ENCODE results near the gene MRPL9.

Gene MRPL9

GRCh38 chr1:151802372-151802771 lies 39.1 kb upstream of the MRPL9 start:
- H3K4me3 ChIP-seq (ENCODE audit: low read depth, low read length) = no peak overlapping the region
- H3K27me3 ChIP-seq (ENCODE audit: control insufficient read depth, insufficient read depth, low read length) = 0 out of 2 replicates have a peak, but pooled peaks cover 3% of the 10 kb centered on the region
- H3K4me1 ChIP-seq (ENCODE audit: control insufficient read depth, insufficient read depth, low read length) = no peaks in the 10 kb centered on the region
- H3K9me3 ChIP-seq (ENCODE audit: control insufficient read depth, insufficient read depth, low read length) = no peaks in the 10 kb centered on the region
- no peaks in the 10 kb centered on the region for H3K36me3 ChIP-seq (ENCODE audit: control insufficient read depth, insufficient read depth, low read length)
- no peak overlapping the region for H3K27ac ChIP-seq (ENCODE audit: low read depth, low read length)
- H3K9ac ChIP-seq (ENCODE audit: low read depth, low read length) = no peak overlapping the region

GRCh38 chr1:151801846-151802245 lies 38.5 kb upstream of the MRPL9 start:
- no peak overlapping the region for H3K27ac ChIP-seq (ENCODE audit: low read depth, low read length)

GRCh38 chr1:151801310-151801820 lies 38.1 kb upstream of the MRPL9 start:
- Histone ChIP-seq H3K36me3 (ENCODE audit: control insufficient read depth, insufficient read depth, low read length) (no peaks in the 10 kb centered on the region), H3K9ac (ENCODE audit: low read depth, low read length) (no peak overlapping the region), H3K4me1 (ENCODE audit: control insufficient read depth, insufficient read depth, low read length) (no peaks in the 10 kb centered on the region), H3K9me3 (ENCODE audit: control insufficient read depth, insufficient read depth, low read length) (no peaks in the 10 kb centered on the region), H3K27ac (ENCODE audit: low read depth, low read length) (no peak overlapping the region), H3K4me3 (ENCODE audit: low read depth, low read length) (no peak overlapping the region), H3K27me3 (ENCODE audit: control insufficient read depth, insufficient read depth, low read length) (0 out of 2 replicates have a peak, but pooled peaks cover 3% of the 10 kb centered on the region)

More at GRCh38 chr1:151801846-151802245, 38.5 kb upstream of the MRPL9 start:
- no peak overlapping the region for H3K9ac ChIP-seq (ENCODE audit: low read depth, low read length)
- H3K36me3 ChIP-seq (ENCODE audit: control insufficient read depth, insufficient read depth, low read length) = no peaks in the 10 kb centered on the region
- H3K4me1 ChIP-seq (ENCODE audit: control insufficient read depth, insufficient read depth, low read length) = no peaks in the 10 kb centered on the region
- no peak overlapping the region for H3K4me3 ChIP-seq (ENCODE audit: low read depth, low read length)
- H3K27me3 ChIP-seq (ENCODE audit: control insufficient read depth, insufficient read depth, low read length) = 0 out of 2 replicates have a peak, but pooled peaks cover 3% of the 10 kb centered on the region
- H3K9me3 ChIP-seq (ENCODE audit: control insufficient read depth, insufficient read depth, low read length) = no peaks in the 10 kb centered on the region

GRCh38 chr1:151800830-151801229 lies 37.5 kb upstream of the MRPL9 start:
- Histone ChIP-seq H3K4me3 (ENCODE audit: low read depth, low read length) (no peak overlapping the region), H3K9me3 (ENCODE audit: control insufficient read depth, insufficient read depth, low read length) (no peaks in the 10 kb centered on the region), H3K27me3 (ENCODE audit: control insufficient read depth, insufficient read depth, low read length) (0 out of 2 replicates have a peak, but pooled peaks cover 3% of the 10 kb centered on the region), H3K4me1 (ENCODE audit: control insufficient read depth, insufficient read depth, low read length) (no peaks in the 10 kb centered on the region), H3K27ac (ENCODE audit: low read depth, low read length) (no peak overlapping the region), H3K9ac (ENCODE audit: low read depth, low read length) (no peak overlapping the region), H3K36me3 (ENCODE audit: control insufficient read depth, insufficient read depth, low read length) (no peaks in the 10 kb centered on the region)

GRCh38 chr1:151799179-151800022 lies 36.1 kb upstream of the MRPL9 start:
- Histone ChIP-seq H3K9me3 (ENCODE audit: control insufficient read depth, insufficient read depth, low read length) (no peaks in the 10 kb centered on the region), H3K9ac (ENCODE audit: low read depth, low read length) (no peak overlapping the region), H3K27ac (ENCODE audit: low read depth, low read length) (no peak overlapping the region), H3K4me3 (ENCODE audit: low read depth, low read length) (no peak overlapping the region), H3K27me3 (ENCODE audit: control insufficient read depth, insufficient read depth, low read length) (0 out of 2 replicates have a peak, but pooled peaks cover 3% of the 10 kb centered on the region), H3K4me1 (ENCODE audit: control insufficient read depth, insufficient read depth, low read length) (no peaks in the 10 kb centered on the region), H3K36me3 (ENCODE audit: control insufficient read depth, insufficient read depth, low read length) (no peaks in the 10 kb centered on the region)

- Histone ChIP-seq H3K27ac (ENCODE audit: low read depth, low read length) (no peak overlapping the region), H3K4me3 (ENCODE audit: low read depth, low read length) (no peak overlapping the region), H3K36me3 (ENCODE audit: control insufficient read depth, insufficient read depth, low read length) (no peaks in the 10 kb centered on the region), H3K9me3 (ENCODE audit: control insufficient read depth, insufficient read depth, low read length) (no peaks in the 10 kb centered on the region), H3K4me1 (ENCODE audit: control insufficient read depth, insufficient read depth, low read length) (no peaks in the 10 kb centered on the region), H3K27me3 (ENCODE audit: control insufficient read depth, insufficient read depth, low read length) (0 out of 2 replicates have a peak, but pooled peaks cover 3% of the 10 kb centered on the region), H3K9ac (ENCODE audit: low read depth, low read length) (no peak overlapping the region)
Measured at GRCh38 chr1:151798571-151798970, 35.3 kb upstream of the MRPL9 start.

GRCh38 chr1:151790940-151791651 lies 27.8 kb upstream of the MRPL9 start:
- Histone ChIP-seq H3K36me3 (ENCODE audit: control insufficient read depth, insufficient read depth, low read length) (no peaks in the 10 kb centered on the region), H3K27ac (ENCODE audit: low read depth, low read length) (peak overlapping the region; percentile 55)

GRCh38 chr1:151790071-151790939 lies 27.0 kb upstream of the MRPL9 start, which contains the start of gene TDRKH:
Gene TDRKH (minus strand): TSS chr1:151790500. CDS start chr1:151783022, 7,478 bp downstream.
- Histone ChIP-seq H3K27me3 (ENCODE audit: control insufficient read depth, insufficient read depth, low read length) (no peaks in the 10 kb centered on the region; the same call in 1 of the 2 replicates), H3K4me1 (ENCODE audit: control insufficient read depth, insufficient read depth, low read length) (no peaks in the 10 kb centered on the region; the same call in 1 of the 2 replicates), H3K27ac (ENCODE audit: low read depth, low read length) (peak within 1 kb of the TSS; percentile 55), H3K9ac (ENCODE audit: low read depth, low read length) (0 out of 2 replicates have a peak within 1 kb of the TSS, but pooled peaks have one; percentile 33), H3K36me3 (ENCODE audit: control insufficient read depth, insufficient read depth, low read length) (no peaks in the 10 kb centered on the region), H3K9me3 (ENCODE audit: control insufficient read depth, insufficient read depth, low read length) (no peaks in the 10 kb centered on the region), H3K4me3 (ENCODE audit: low read depth, low read length) (peak within 1 kb of the TSS; percentile 98)

More at GRCh38 chr1:151790940-151791651, 27.8 kb upstream of the MRPL9 start:
- Histone ChIP-seq H3K4me1 (ENCODE audit: control insufficient read depth, insufficient read depth, low read length) (no peaks in the 10 kb centered on the region; the same call in 1 of the 2 replicates), H3K27me3 (ENCODE audit: control insufficient read depth, insufficient read depth, low read length) (no peaks in the 10 kb centered on the region; the same call in 1 of the 2 replicates), H3K9me3 (ENCODE audit: control insufficient read depth, insufficient read depth, low read length) (no peaks in the 10 kb centered on the region), H3K4me3 (ENCODE audit: low read depth, low read length) (peak overlapping the region; percentile 98), H3K9ac (ENCODE audit: low read depth, low read length) (0 out of 2 replicates have a peak overlapping the region, but pooled peaks have one; percentile 11)

- no peak overlapping the region for H3K27ac ChIP-seq (ENCODE audit: low read depth, low read length)
- no peaks in the 10 kb centered on the region; the same call in 1 of the 2 replicates for H3K27me3 ChIP-seq (ENCODE audit: control insufficient read depth, insufficient read depth, low read length)
- no peak overlapping the region for H3K4me3 ChIP-seq (ENCODE audit: low read depth, low read length)
- H3K4me1 ChIP-seq (ENCODE audit: control insufficient read depth, insufficient read depth, low read length) = no peaks in the 10 kb centered on the region; the same call in 1 of the 2 replicates
- no peak overlapping the region for H3K9ac ChIP-seq (ENCODE audit: low read depth, low read length)
- H3K36me3 ChIP-seq (ENCODE audit: control insufficient read depth, insufficient read depth, low read length) = no peaks in the 10 kb centered on the region
- H3K9me3 ChIP-seq (ENCODE audit: control insufficient read depth, insufficient read depth, low read length) = no peaks in the 10 kb centered on the region
Measured at GRCh38 chr1:151787689-151788088, 24.4 kb upstream of the MRPL9 start.

GRCh38 chr1:151783796-151784195 lies 20.5 kb upstream of the MRPL9 start:
- no peaks in the 10 kb centered on the region for H3K9me3 ChIP-seq (ENCODE audit: control insufficient read depth, insufficient read depth, low read length)
- H3K36me3 ChIP-seq (ENCODE audit: control insufficient read depth, insufficient read depth, low read length) = peaks cover 12% of the 10 kb centered on the region
- H3K27me3 ChIP-seq (ENCODE audit: control insufficient read depth, insufficient read depth, low read length) = no peaks in the 10 kb centered on the region
- H3K27ac ChIP-seq (ENCODE audit: low read depth, low read length) = no peak overlapping the region
- no peak overlapping the region for H3K4me3 ChIP-seq (ENCODE audit: low read depth, low read length)
- H3K4me1 ChIP-seq (ENCODE audit: control insufficient read depth, insufficient read depth, low read length) = no peaks in the 10 kb centered on the region
- no peak overlapping the region for H3K9ac ChIP-seq (ENCODE audit: low read depth, low read length)

Measured in HUES48 (cell line).